ENCODE data around the gene MORN2. TPM values are rescaled to one million over a fixed set of nuclear protein-coding genes. Genes with fewer than 3 reads are reported as not detected.
A peak's percentile ranks its signal among the peaks of the same experiment; 100 is the strongest.

The MORN2 gene
- total and polyA plus RNA-seq, 2 experiments from 2014 or later: 38.5 to 57.6 TPM

GRCh38 chr2:38850045-38850444 is 25.7 kb upstream of the MORN2 start:
- no peaks in the 10 kb centered on the region for H3K4me1 ChIP-seq (ENCODE audit: insufficient read depth)
- H4K20me1 ChIP-seq (ENCODE audit: insufficient read depth): no peaks in the 10 kb centered on the region
- H3K9me2 ChIP-seq (ENCODE audit: insufficient read depth): no peaks in the 10 kb centered on the region
- no peak for DNase-seq
- no peak for TF ChIP-seq EZH2phosphoT487 (IDR thresholded peaks at IDR 0.05; ENCODE audit: insufficient read depth, low read depth)
- TF ChIP-seq EZH2 (IDR thresholded peaks at IDR 0.05; ENCODE audit: insufficient read depth, poor library complexity, severe bottlenecking): no peak
- no peaks in the 10 kb centered on the region for H3K79me2 ChIP-seq (ENCODE audit: insufficient read depth)
- in situ Hi-C loops (cut with MboI): no loop called here
- no peak overlapping the region for H2AFZ ChIP-seq
- H3K4me3 ChIP-seq: no peak overlapping the region
- H3F3A ChIP-seq (ENCODE audit: insufficient read depth): no peaks in the 10 kb centered on the region
- H3K27me3 ChIP-seq (replicated peaks; ENCODE audit: insufficient read depth): no peaks in the 10 kb centered on the region
- no peaks in the 10 kb centered on the region for H3K9me3 ChIP-seq (ENCODE audit: low read depth)
- peaks cover 10% of the 10 kb centered on the region; the same call in 1 of the 2 replicates for H3K36me3 ChIP-seq (ENCODE audit: low read depth)
- no peak overlapping the region for H3K4me2 ChIP-seq (ENCODE audit: unreplicated experiment)
- no peak overlapping the region for H3K27ac ChIP-seq
- H3K9ac ChIP-seq: no peak overlapping the region
- WGBS, 2 experiments (ENCODE audit: low coverage in 1 of 2, low lambda C conversion rate in 2 of 2, missing lambda C conversion rate in 2 of 2): 93 to 98% methylated on average over 3 of the region's 3 CpGs

- Histone ChIP-seq H3K9me3 (ENCODE audit: low read depth) (no peaks in the 10 kb centered on the region), H3K9me2 (ENCODE audit: insufficient read depth) (no peaks in the 10 kb centered on the region), H3K79me2 (ENCODE audit: insufficient read depth) (no peaks in the 10 kb centered on the region), H2AFZ (no peak overlapping the region), H3F3A (ENCODE audit: insufficient read depth) (no peaks in the 10 kb centered on the region), H3K4me1 (ENCODE audit: insufficient read depth) (no peaks in the 10 kb centered on the region), H3K27ac (no peak overlapping the region), H4K20me1 (ENCODE audit: insufficient read depth) (no peaks in the 10 kb centered on the region), H3K27me3 (replicated peaks; ENCODE audit: insufficient read depth) (no peaks in the 10 kb centered on the region), H3K36me3 (ENCODE audit: low read depth) (peaks cover 23% of the 10 kb centered on the region; the same call in 1 of the 2 replicates), H3K4me3 (no peak overlapping the region), H3K4me2 (ENCODE audit: unreplicated experiment) (no peak overlapping the region), H3K9ac (no peak overlapping the region)
- in situ Hi-C loops (cut with MboI): no loop called here
- DNase-seq: peak; percentile 37
- no peak for TF ChIP-seq EZH2 (IDR thresholded peaks at IDR 0.05; ENCODE audit: insufficient read depth, poor library complexity, severe bottlenecking)
- no peak for TF ChIP-seq EZH2phosphoT487 (IDR thresholded peaks at IDR 0.05; ENCODE audit: insufficient read depth, low read depth)
- whole genome bisulfite sequencing, 2 experiments (ENCODE audit: low coverage in 1 of 2, low lambda C conversion rate in 2 of 2, missing lambda C conversion rate in 2 of 2): 100% methylated on average over 1 of the region's 1 CpG
Observed at GRCh38 chr2:38856165-38856564, 19.6 kb upstream of the MORN2 start.

GRCh38 chr2:38862476-38862875 is 13.3 kb upstream of the MORN2 start:
- no peaks in the 10 kb centered on the region for H3F3A ChIP-seq (ENCODE audit: insufficient read depth)
- no peaks in the 10 kb centered on the region for H4K20me1 ChIP-seq (ENCODE audit: insufficient read depth)
- H3K27me3 ChIP-seq (replicated peaks; ENCODE audit: insufficient read depth): no peaks in the 10 kb centered on the region
- in situ Hi-C loops (cut with MboI): no loop called here
- H3K4me2 ChIP-seq (ENCODE audit: unreplicated experiment): no peak overlapping the region
- TF ChIP-seq EZH2phosphoT487 (IDR thresholded peaks at IDR 0.05; ENCODE audit: insufficient read depth, low read depth) (no peak), EZH2 (IDR thresholded peaks at IDR 0.05; ENCODE audit: insufficient read depth, poor library complexity, severe bottlenecking) (no peak)
- H3K27ac ChIP-seq: no peak overlapping the region
- H3K79me2 ChIP-seq (ENCODE audit: insufficient read depth): no peaks in the 10 kb centered on the region
- no peaks in the 10 kb centered on the region for H3K9me2 ChIP-seq (ENCODE audit: insufficient read depth)
- H3K9ac ChIP-seq: no peak overlapping the region
- H3K36me3 ChIP-seq (ENCODE audit: low read depth): peaks cover 37% of the 10 kb centered on the region; the same call in 1 of the 2 replicates
- no peak for DNase-seq
- no peaks in the 10 kb centered on the region for H3K4me1 ChIP-seq (ENCODE audit: insufficient read depth)
- H3K9me3 ChIP-seq (ENCODE audit: low read depth): no peaks in the 10 kb centered on the region
- no peak overlapping the region for H2AFZ ChIP-seq
- H3K4me3 ChIP-seq: no peak overlapping the region

- Histone ChIP-seq H3K79me2 (ENCODE audit: insufficient read depth) (peaks cover under 1% of the 10 kb centered on the region; the same call in 1 of the 2 replicates), H3K9ac (no peak overlapping the region), H3K36me3 (ENCODE audit: low read depth) (peaks cover 34% of the 10 kb centered on the region; the same call in 1 of the 2 replicates), H3K4me2 (ENCODE audit: unreplicated experiment) (no peak overlapping the region), H3K27ac (no peak overlapping the region), H4K20me1 (ENCODE audit: insufficient read depth) (no peaks in the 10 kb centered on the region), H3K4me3 (no peak overlapping the region), H3K4me1 (ENCODE audit: insufficient read depth) (no peaks in the 10 kb centered on the region), H2AFZ (no peak overlapping the region), H3K9me2 (ENCODE audit: insufficient read depth) (no peaks in the 10 kb centered on the region), H3F3A (ENCODE audit: insufficient read depth) (no peaks in the 10 kb centered on the region), H3K9me3 (ENCODE audit: low read depth) (no peaks in the 10 kb centered on the region), H3K27me3 (replicated peaks; ENCODE audit: insufficient read depth) (no peaks in the 10 kb centered on the region)
- WGBS, 2 experiments (ENCODE audit: low coverage in 1 of 2, low lambda C conversion rate in 2 of 2, missing lambda C conversion rate in 2 of 2): 97 to 98% methylated on average over 2 of the region's 2 CpGs
- TF ChIP-seq EZH2 (IDR thresholded peaks at IDR 0.05; ENCODE audit: insufficient read depth, poor library complexity, severe bottlenecking) (no peak), EZH2phosphoT487 (IDR thresholded peaks at IDR 0.05; ENCODE audit: insufficient read depth, low read depth) (no peak)
- no peak for DNase-seq
- in situ Hi-C loops (cut with MboI): no loop called here
Observed at GRCh38 chr2:38863061-38863695, 12.6 kb upstream of the MORN2 start.

All from GM23248 (cell line).